ENCODE measurements around the gene MCAT.

DNA sequence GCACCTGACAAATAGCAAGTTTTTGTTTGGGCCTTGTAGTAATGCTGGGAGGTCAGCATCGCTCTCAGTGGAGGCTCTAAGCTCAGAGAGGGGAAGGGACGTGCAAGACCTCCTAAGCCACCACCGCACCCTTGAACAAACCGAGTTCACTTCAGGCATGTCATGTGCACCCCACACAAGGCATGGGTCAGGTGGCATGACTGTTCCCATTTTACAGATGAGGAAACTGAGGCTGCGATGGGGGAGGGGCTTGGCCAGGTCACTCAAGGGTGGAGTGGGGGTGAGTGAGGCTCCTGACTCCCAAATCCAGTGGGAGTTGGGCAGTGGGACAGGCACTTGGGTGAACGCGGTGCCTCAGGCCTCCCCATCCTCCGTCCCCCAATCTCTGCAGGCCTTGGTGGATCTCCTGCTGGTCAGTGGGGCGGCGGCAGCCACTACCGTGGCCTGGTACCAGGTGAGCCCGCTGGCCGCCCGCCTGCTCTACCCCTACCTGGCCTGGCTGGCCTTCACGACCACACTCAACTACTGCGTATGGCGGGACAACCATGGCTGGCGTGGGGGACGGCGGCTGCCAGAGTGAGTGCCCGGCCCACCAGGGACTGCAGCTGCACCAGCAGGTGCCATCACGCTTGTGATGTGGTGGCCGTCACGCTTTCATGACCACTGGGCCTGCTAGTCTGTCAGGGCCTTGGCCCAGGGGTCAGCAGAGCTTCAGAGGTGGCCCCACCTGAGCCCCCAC is 19.4 kb upstream of the MCAT start:
- TF ChIP-seq POLR2A (IDR thresholded peaks at IDR 0.05; ENCODE audit: low read depth, low read length) (no peak), POLR2AphosphoS5 (IDR thresholded peaks at IDR 0.05; ENCODE audit: insufficient read depth, low read depth, low read length) (no peak), EZH2 (IDR thresholded peaks at IDR 0.05; ENCODE audit: borderline replicate concordance, low read depth, low read length, severe bottlenecking) (no peak), JUN (IDR thresholded peaks at IDR 0.05; ENCODE audit: borderline replicate concordance, insufficient read depth, insufficient read length, low read depth) (no peak)
- TF ChIP-seq, protein P1, sequence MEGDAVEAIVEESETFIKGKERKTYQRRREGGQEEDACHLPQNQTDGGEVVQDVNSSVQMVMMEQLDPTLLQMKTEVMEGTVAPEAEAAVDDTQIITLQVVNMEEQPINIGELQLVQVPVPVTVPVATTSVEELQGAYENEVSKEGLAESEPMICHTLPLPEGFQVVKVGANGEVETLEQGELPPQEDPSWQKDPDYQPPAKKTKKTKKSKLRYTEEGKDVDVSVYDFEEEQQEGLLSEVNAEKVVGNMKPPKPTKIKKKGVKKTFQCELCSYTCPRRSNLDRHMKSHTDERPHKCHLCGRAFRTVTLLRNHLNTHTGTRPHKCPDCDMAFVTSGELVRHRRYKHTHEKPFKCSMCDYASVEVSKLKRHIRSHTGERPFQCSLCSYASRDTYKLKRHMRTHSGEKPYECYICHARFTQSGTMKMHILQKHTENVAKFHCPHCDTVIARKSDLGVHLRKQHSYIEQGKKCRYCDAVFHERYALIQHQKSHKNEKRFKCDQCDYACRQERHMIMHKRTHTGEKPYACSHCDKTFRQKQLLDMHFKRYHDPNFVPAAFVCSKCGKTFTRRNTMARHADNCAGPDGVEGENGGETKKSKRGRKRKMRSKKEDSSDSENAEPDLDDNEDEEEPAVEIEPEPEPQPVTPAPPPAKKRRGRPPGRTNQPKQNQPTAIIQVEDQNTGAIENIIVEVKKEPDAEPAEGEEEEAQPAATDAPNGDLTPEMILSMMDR (IDR thresholded peaks at IDR 0.05; ENCODE audit: extremely low read depth in 1 of 2, insufficient read depth in 1 of 2, low read depth in 1 of 2, low read length in 2 of 2), result no peak

All from endothelial cell of umbilical vein (primary cell).